ENCODE results near the gene UBE3C.

GRCh38 chr7:157318015-157318706 lies 179.4 kb downstream of the UBE3C start:
- TF ChIP-seq ZNF513 (CRISPR knock-in tag; conservative IDR thresholded peaks at IDR 0.05) (no peak), ZNF720 (CRISPR knock-in tag; IDR thresholded peaks at IDR 0.05) (no peak), CBX5 (CRISPR knock-in tag; IDR thresholded peaks at IDR 0.05; ENCODE audit: borderline replicate concordance) (no peak), ZSCAN29 (CRISPR knock-in tag; conservative IDR thresholded peaks at IDR 0.05) (no peak), EZH2 (conservative IDR thresholded peaks at IDR 0.05; ENCODE audit: low read depth, low read length) (no peak), TRIM22 (IDR thresholded peaks at IDR 0.05) (no peak)

All from HepG2 (cell line).